GM12873 (cell line): ENCODE measurements around the gene SLC35B4.

Experiments
- CTCF ChIP-seq: IDR thresholded peaks from 2 replicates; pipeline ENCODE4 v1.5.1; 2012; ENCODE audit warnings: low read depth, mild to moderate bottlenecking, moderate library complexity, low read length, control low read depth; ENCODE audit not compliant: insufficient read depth; ENCODE audit errors: missing control alignments

SLC35B4 gene

DNA sequence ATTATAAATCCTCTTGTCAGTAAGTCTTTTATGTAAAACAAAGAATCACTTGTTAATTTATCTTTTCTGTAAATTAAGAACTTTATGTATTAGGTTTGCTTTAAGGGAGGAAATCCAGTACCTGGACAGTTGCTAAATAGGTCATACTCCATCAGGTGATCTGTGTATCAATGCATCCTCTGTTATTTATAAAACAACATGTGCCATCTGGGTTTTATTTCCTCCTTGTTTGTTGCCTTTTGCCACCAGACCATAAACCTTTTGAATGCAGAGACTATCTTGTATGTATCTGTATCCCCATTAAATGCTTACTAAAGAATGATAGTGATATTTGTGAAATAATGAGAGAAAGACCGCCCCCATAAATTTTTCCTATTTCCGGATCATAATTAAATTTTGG, 70.0 kb downstream of the SLC35B4 start:
- TF ChIP-seq CTCF, result no peak

DNA sequence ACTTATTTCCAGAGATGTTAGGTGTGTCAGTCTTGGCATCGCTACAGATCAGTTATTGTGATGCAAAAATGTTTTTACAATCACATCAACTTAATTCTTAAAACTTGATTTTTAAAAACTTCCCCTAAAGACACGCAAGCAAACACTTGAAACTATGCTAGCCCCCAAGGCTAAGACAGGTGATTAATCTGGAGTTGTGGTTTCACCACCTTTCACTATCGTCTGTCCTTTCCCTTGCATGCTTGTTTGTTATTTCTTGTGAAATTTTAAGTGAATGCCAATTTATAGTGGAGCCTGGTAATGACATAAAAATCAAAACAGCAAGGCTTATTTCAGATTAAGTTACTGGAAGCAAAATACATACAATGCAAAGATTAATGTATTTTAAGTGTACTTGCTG, 70.4 kb downstream of the SLC35B4 start:
- TF ChIP-seq CTCF, result no peak

GRCh38 chr7:134245253-134245652, 71.5 kb downstream of the SLC35B4 start:
- TF ChIP-seq CTCF, result no peak
